K562 (cell line): ENCODE results near the gene ZNF691. TPM values are rescaled to one million over a fixed set of nuclear protein-coding genes. Genes with fewer than 3 reads are reported as not detected.
A peak's percentile ranks its signal among the peaks of the same experiment; 100 is the strongest.

Source experiments
- ASH1L ChIP-seq: fragments of 450-650 bp; IDR thresholded peaks from 2 replicates; pipeline ENCODE4 v1.6.1; 2018; ENCODE audit warnings: borderline replicate concordance, mild to moderate bottlenecking, low read depth; ENCODE audit not compliant: partially characterized antibody
- CHCHD3 ChIP-seq: fragments of 250-450 bp; sonication (Bioruptor Pico); IDR thresholded peaks from 2 replicates; pipeline ENCODE4 v2.1.2; 2022; ENCODE audit warnings: mild to moderate bottlenecking
- DACH1 ChIP-seq: fragments of 450-650 bp; IDR thresholded peaks from 2 replicates; pipeline ENCODE4 v1.6.1; 2018; ENCODE audit not compliant: partially characterized antibody
- HSF4 ChIP-seq: fragments of 250-450 bp; sonication (Bioruptor Pico); IDR thresholded peaks from 2 replicates; pipeline ENCODE4 v2.1.2; 2022; ENCODE audit warnings: mild to moderate bottlenecking, moderate library complexity, borderline replicate concordance
- KDM2B ChIP-seq: fragments of 250-450 bp; sonication (Bioruptor Pico); IDR thresholded peaks from 2 replicates; pipeline ENCODE4 v1.8.0; 2021; ENCODE audit warnings: mild to moderate bottlenecking, moderate library complexity
- KDM5B ChIP-seq: fragments of 200-600 bp; sonication (generic); IDR thresholded peaks from 2 replicates; pipeline ENCODE4 v1.6.1; 2012; ENCODE audit warnings: low read depth, mild to moderate bottlenecking, moderate library complexity, low read length, control low read depth, inconsistent platforms; ENCODE audit not compliant: insufficient replicate concordance
- POLR2AphosphoS5 ChIP-seq: IDR thresholded peaks from 2 replicates; pipeline ENCODE4 v1.6.1; 2011; ENCODE audit warnings: mild to moderate bottlenecking, low read depth, low read length, moderate library complexity; ENCODE audit not compliant: control insufficient read depth, insufficient read depth
- POLR2H ChIP-seq: IDR thresholded peaks from 2 replicates; pipeline ENCODE4 v1.6.1; 2016; ENCODE audit warnings: missing genetic modification characterization, low read depth, mild to moderate bottlenecking, control low read depth, missing compliant biosample characterization, moderate library complexity
- SREBF1 ChIP-seq: fragments of 150-350 bp; IDR thresholded peaks from 2 replicates; pipeline ENCODE4 v1.6.1; 2014; ENCODE audit warnings: antibody characterized with exemption, low read depth, low read length, borderline replicate concordance
- TAF1 ChIP-seq: IDR thresholded peaks from 2 replicates; pipeline ENCODE4 v1.6.1; 2011; ENCODE audit warnings: mild to moderate bottlenecking, low read length, moderate library complexity; ENCODE audit not compliant: insufficient read depth, control insufficient read depth, severe bottlenecking; ENCODE audit errors: extremely low read depth
- TSC22D4 ChIP-seq: fragments of 450-650 bp; IDR thresholded peaks from 2 replicates; pipeline ENCODE4 v1.6.1; 2016; ENCODE audit warnings: missing genetic modification characterization, missing biosample characterization, control low read depth
- ZNF133 ChIP-seq: fragments of 250-450 bp; sonication (Bioruptor Pico); IDR thresholded peaks from 2 replicates; pipeline ENCODE4 v1.4.0; 2020; ENCODE audit warnings: mild to moderate bottlenecking
- ZNF589 ChIP-seq: fragments of 200-800 bp; sonication (Bioruptor generic); IDR thresholded peaks from 2 replicates; pipeline ENCODE4 v1.6.1; 2016; ENCODE audit warnings: low read depth, missing genetic modification characterization, missing compliant biosample characterization
- ZNF75A ChIP-seq: fragments of 450-650 bp; formaldehyde crosslinking; IDR thresholded peaks from 2 replicates; pipeline ENCODE4 v1.4.0; 2020; ENCODE audit warnings: mild to moderate bottlenecking
- ZNF77 ChIP-seq: fragments of 250-450 bp; sonication (Bioruptor Pico); IDR thresholded peaks from 2 replicates; pipeline ENCODE4 v1.5.0; 2020
- polyA plus RNA-seq, 8 experiments: library from polyadenylated mRNA; depleted of rRNA in 4 of 8; stranded (reverse) in 5 of 8; unstranded in 3 of 8; fragments of >200 nt; fragmentation: Nextera tagmentation in 2 of 8; fragmentation: Illumina TruSeq in 1 of 8; extraction: Ambion mirVana in 2 of 8; extraction: Trizol in 1 of 8; gene quantifications; 2 replicates each; pipeline versions ENCODE4 v1.2.1 to v1.2.3, GENCODE V29; 2011 to 2014; ENCODE audit warnings: inconsistent platforms in 1 of 8, missing spikeins in 1 of 8
- total RNA-seq, 7 experiments: library from RNA; depleted of rRNA in 6 of 7; stranded (reverse); fragments of >200 nt in 6 of 7; fragmentation: Illumina TruSeq in 2 of 7; extraction: Trizol in 2 of 7; gene quantifications; 2 replicates each; pipeline versions ENCODE4 v1.2.1 to v1.2.3, GENCODE V29; 2011 to 2021; ENCODE audit warnings: low replicate concordance in 1 of 7
- TF ChIP-seq, protein P1 (sequence below), 2 experiments: fragments of 450-650 bp; IDR thresholded peaks; 2 replicates each; pipeline ENCODE4 v1.6.1; 2016; ENCODE audit warnings: mild to moderate bottlenecking in 2 of 2, borderline replicate concordance in 1 of 2, low read depth in 1 of 2, moderate library complexity in 1 of 2

Gene ZNF691
- total and polyA plus RNA-seq, 9 of the 15 experiments (the other 6 are each of a cell fraction or from before 2014, with no cell fraction given), result 10.7 to 30.4 (median 14.8) TPM

DNA sequence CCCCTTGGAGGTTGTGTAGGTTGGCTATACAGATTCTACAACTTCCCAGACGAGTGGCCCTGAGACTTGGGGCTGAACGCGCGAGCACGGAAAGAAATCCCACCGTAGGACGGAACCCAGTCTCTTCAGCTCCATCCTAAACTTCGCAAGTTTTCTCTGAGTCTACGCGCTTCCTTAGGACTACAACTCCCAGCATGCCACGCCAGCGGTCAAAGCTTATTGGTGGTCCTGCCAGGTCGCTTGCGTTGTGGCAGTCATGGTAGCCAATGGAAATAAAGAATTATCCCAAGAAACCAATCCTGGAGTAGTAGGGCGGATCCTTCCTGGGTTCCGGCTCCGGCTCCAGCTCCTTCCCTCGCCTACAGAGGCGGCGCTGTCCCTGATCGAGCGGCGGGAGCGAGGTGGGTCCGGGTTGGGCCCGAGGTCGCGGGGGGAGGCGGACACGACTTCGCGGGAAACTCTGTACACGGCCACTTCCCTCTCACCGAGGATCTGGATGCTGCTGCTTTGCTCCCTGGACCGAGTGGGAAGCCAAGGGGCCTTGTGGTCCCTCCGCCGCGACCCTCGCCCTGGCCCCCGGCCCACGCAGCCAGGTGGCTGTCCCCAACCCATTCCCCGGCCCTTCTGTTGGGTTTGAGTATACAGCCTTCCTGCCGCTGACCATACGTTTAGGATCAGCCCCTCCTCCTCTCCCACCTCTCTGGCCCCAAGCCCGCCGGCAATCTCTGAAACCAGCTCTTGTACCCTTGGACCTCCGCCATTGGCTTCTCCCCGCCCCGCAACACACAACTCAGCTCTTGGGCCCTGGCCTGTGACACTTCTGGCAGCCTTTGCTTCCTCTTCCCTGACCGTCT is at the start of gene ZNF691 (continued):
- TF ChIP-seq KDM2B (CRISPR knock-in tag), result no peak
- TF ChIP-seq SREBF1, result no peak; the same call in 1 of the 2 replicates
- TF ChIP-seq ASH1L, result peak; percentile 99
- no peak; the same call in 1 of the 2 replicates for TF ChIP-seq CHCHD3 (CRISPR knock-in tag)
- TF ChIP-seq, protein P1, sequence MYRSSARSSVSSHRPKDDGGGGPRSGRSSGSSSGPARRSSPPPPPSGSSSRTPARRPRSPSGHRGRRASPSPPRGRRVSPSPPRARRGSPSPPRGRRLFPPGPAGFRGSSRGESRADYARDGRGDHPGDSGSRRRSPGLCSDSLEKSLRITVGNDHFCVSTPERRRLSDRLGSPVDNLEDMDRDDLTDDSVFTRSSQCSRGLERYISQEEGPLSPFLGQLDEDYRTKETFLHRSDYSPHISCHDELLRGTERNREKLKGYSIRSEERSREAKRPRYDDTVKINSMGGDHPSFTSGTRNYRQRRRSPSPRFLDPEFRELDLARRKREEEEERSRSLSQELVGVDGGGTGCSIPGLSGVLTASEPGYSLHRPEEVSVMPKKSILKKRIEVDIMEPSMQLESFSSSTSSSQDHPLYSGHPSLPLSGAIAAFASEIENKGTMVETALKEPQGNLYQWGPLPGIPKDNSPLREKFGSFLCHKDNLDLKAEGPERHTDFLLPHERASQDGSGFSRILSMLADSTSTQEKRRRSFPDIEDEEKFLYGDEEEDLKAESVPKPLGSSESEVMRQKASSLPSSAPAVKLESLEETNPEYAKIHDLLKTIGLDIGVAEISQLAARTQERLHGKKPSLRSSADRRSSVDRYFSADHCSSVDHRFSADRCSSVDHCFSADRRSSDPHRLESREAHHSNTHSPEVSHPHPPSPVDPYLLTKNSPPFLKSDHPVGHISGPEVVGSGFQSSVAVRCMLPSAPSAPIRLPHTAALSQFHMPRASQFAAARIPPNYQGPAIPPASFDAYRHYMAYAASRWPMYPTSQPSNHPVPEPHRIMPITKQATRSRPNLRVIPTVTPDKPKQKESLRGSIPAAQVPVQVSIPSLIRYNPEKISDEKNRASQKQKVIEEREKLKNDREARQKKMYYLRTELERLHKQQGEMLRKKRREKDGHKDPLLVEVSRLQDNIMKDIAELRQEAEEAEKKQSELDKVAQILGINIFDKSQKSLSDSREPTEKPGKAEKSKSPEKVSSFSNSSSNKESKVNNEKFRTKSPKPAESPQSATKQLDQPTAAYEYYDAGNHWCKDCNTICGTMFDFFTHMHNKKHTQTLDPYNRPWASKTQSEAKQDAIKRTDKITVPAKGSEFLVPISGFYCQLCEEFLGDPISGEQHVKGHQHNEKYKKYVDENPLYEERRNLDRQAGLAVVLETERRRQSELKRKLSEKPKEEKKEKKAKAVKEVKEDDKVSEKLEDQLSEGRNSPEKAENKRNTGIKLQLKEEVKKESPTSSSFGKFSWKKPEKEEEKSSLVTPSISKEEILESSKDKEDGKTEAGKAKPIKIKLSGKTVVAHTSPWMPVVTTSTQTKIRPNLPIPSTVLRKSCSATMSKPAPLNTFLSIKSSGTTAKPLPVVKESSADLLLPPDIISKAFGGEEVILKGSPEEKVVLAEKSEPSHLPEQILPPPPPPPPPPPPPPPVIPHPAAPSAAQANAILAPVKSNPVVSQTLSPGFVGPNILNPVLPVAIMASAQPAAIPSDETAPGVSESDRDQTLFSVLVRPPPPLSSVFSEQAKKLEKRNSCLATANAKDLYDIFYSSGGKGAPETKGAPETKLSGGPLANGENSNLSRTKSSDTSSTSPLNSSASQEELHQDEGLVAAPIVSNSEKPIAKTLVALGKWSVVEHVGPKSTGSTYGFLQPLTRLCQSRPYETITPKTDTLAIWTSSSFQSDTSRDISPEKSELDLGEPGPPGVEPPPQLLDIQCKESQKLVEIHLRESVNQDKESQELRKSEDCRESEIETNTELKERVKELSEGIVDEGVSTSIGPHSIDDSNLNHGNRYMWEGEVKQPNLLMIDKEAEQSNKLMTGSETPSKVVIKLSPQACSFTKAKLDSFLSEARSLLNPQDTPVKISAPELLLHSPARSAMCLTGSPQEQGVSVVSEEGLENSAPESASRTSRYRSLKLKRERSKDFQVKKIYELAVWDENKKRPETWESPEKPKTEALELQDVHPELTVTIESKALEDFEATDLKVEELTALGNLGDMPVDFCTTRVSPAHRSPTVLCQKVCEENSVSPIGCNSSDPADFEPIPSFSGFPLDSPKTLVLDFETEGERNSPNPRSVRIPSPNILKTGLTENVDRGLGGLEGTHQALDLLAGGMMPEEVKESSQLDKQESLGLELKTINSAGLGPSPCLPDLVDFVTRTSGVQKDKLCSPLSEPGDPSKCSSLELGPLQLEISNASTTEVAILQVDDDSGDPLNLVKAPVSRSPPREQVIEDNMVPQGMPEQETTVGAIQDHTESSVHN (IDR thresholded peaks at IDR 0.05; ENCODE audit: borderline replicate concordance in 1 of 2, low read depth in 1 of 2), result no peak
- peak; percentile 83 for TF ChIP-seq POLR2AphosphoS5
- peak; percentile 63 for TF ChIP-seq POLR2H
- TF ChIP-seq ZNF77, result no peak
- no peak for TF ChIP-seq TSC22D4 (tag)
- no peak for TF ChIP-seq DACH1
- no peak for TF ChIP-seq ZNF75A (CRISPR knock-in tag)
- no peak for TF ChIP-seq HSF4 (CRISPR knock-in tag)
- TF ChIP-seq ZNF133 (CRISPR knock-in tag), result no peak
- peak; percentile 84 for TF ChIP-seq KDM5B
- no peak for TF ChIP-seq ZNF589 (CRISPR knock-in tag)
- TF ChIP-seq TAF1, result peak; percentile 76
